Mesothelial cell of epicardium (in vitro differentiated cells): ENCODE results near the gene PDZRN4. TPM values are rescaled to one million over a fixed set of nuclear protein-coding genes. Genes with fewer than 3 reads are reported as not detected.
A peak's percentile ranks its signal among the peaks of the same experiment; 100 is the strongest.
"Not testable (repeated sequence)": the region's sequence is repeated elsewhere in the genome, so short reads cannot be mapped to it uniquely, and the experiment has no call there.

ENCODE experiments used
- DNase-seq, 2 experiments: peaks; one replicate each; pipeline ENCODE4 v3.0.0; 2021; ENCODE audit warnings: low spot score in 2 of 2; ENCODE audit not compliant: unreplicated experiment in 2 of 2
- H3K27ac Mint-ChIP-seq: 2 replicates; pipeline ENCODE4 v1.8.0; 2021; ENCODE audit warnings: mixed read lengths
- H3K27me3 Mint-ChIP-seq: 2 replicates; pipeline ENCODE4 v1.8.0; 2021; ENCODE audit warnings: low read depth, mixed read lengths
- H3K36me3 Mint-ChIP-seq: 2 replicates; pipeline ENCODE4 v1.8.0; 2021; ENCODE audit warnings: mixed read lengths
- H3K4me1 Mint-ChIP-seq: 2 replicates; pipeline ENCODE4 v1.8.0; 2021; ENCODE audit warnings: mixed read lengths
- H3K4me3 Mint-ChIP-seq: 2 replicates; pipeline ENCODE4 v1.8.0; 2021; ENCODE audit warnings: mild to moderate bottlenecking, moderate library complexity, mixed read lengths
- H3K9me3 Mint-ChIP-seq: 2 replicates; pipeline ENCODE4 v1.8.0; 2021; ENCODE audit warnings: mixed read lengths
- CTCF ChIP-seq: fragments of 200-600 bp; sonication (generic); IDR thresholded peaks from one replicate; pipeline ENCODE4 v1.5.0; 2021; ENCODE audit warnings: antibody characterized with exemption; ENCODE audit not compliant: unreplicated experiment
- total RNA-seq: library from RNA; stranded (reverse); gene quantifications from 3 replicates; pipeline ENCODE4 v1.2.1, GENCODE V29; 2021

PDZRN4 gene
- total RNA-seq, 1 donor from 2014 or later = 1.5 TPM

GRCh38 chr12:41188841-41189394 lies 798 bp downstream of the PDZRN4 start:
- no peak for DNase-seq
- peaks cover 51% of the 10 kb centered on the region for H3K27me3 Mint-ChIP-seq
- no peak for TF ChIP-seq CTCF

GRCh38 chr12:41189395-41190251 lies 1.5 kb downstream of the PDZRN4 start:
- no peak for DNase-seq
- Mint-ChIP-seq H3K27me3 (peaks cover 51% of the 10 kb centered on the region), H3K4me3 (peak overlapping the region; percentile 70), H3K36me3 (no peaks in the 10 kb centered on the region), H3K9me3 (no peaks in the 10 kb centered on the region), H3K4me1 (peaks cover 19% of the 10 kb centered on the region), H3K27ac (no peak overlapping the region)
- no peak for TF ChIP-seq CTCF

More at GRCh38 chr12:41188841-41189394, 798 bp downstream of the PDZRN4 start:
- H3K4me3 Mint-ChIP-seq = peak overlapping the region; percentile 70
- no peak overlapping the region for H3K27ac Mint-ChIP-seq
- H3K9me3 Mint-ChIP-seq = no peaks in the 10 kb centered on the region
- H3K36me3 Mint-ChIP-seq = no peaks in the 10 kb centered on the region
- peaks cover 20% of the 10 kb centered on the region for H3K4me1 Mint-ChIP-seq

- DNase-seq = no peak
- Mint-ChIP-seq H3K36me3 (no peaks in the 10 kb centered on the region), H3K4me3 (peak overlapping the region; percentile 70), H3K4me1 (peaks cover 19% of the 10 kb centered on the region), H3K27me3 (peaks cover 51% of the 10 kb centered on the region), H3K27ac (no peak overlapping the region), H3K9me3 (no peaks in the 10 kb centered on the region)
- no peak for TF ChIP-seq CTCF
These were observed 2.2 kb downstream of the PDZRN4 start for GRCh38 chr12:41190338-41190737.

- H3K27ac Mint-ChIP-seq, DNase-seq, H3K9me3 Mint-ChIP-seq, H3K4me3 Mint-ChIP-seq, H3K36me3 Mint-ChIP-seq: not testable (repeated sequence)
- H3K27me3 Mint-ChIP-seq = peaks cover 39% of the 10 kb centered on the region
- H3K4me1 Mint-ChIP-seq = peaks cover 19% of the 10 kb centered on the region
These were observed 3.4 kb downstream of the PDZRN4 start for GRCh38 chr12:41191549-41191948.

GRCh38 chr12:41193311-41193710 lies 5.2 kb downstream of the PDZRN4 start:
- no peaks in the 10 kb centered on the region for H3K9me3 Mint-ChIP-seq
- H3K4me3 Mint-ChIP-seq = no peak overlapping the region
- DNase-seq = no peak
- H3K27me3 Mint-ChIP-seq = peaks cover 25% of the 10 kb centered on the region
- no peaks in the 10 kb centered on the region for H3K36me3 Mint-ChIP-seq
- TF ChIP-seq CTCF = no peak
- peaks cover 15% of the 10 kb centered on the region for H3K4me1 Mint-ChIP-seq
- H3K27ac Mint-ChIP-seq = no peak overlapping the region

GRCh38 chr12:41202051-41202450 lies 13.9 kb downstream of the PDZRN4 start:
- Mint-ChIP-seq H3K9me3 (no peaks in the 10 kb centered on the region), H3K27ac (no peak overlapping the region), H3K27me3 (peaks cover 6% of the 10 kb centered on the region), H3K36me3 (no peaks in the 10 kb centered on the region), H3K4me3 (no peak overlapping the region), H3K4me1 (peaks cover 8% of the 10 kb centered on the region)
- DNase-seq = no peak
- TF ChIP-seq CTCF = no peak
